AG04449 (cell line): ENCODE data around the gene C1QL3.

Experiments
- CTCF ChIA-PET: fragments of 350-600 bp; formaldehyde crosslinking; extraction: SDS; loops from one replicate; lab custom pipeline; 2021; ENCODE audit warnings: antibody characterized with exemption; lab: Yijun Ruan, JAX
- POLR2A ChIA-PET: fragments of 400-600, 350-600 bp; formaldehyde crosslinking; extraction: SDS; loops from one replicate; lab custom pipeline; 2020; ENCODE audit warnings: antibody characterized with exemption, inconsistent platforms; lab: Yijun Ruan, JAX
- DNase-seq: peaks from one replicate; pipeline ENCODE4 v3.0.0-alpha.2; 2010; ENCODE audit warnings: low read depth, low spot score
- H3K4me3 ChIP-seq: 2 replicates; pipeline ENCODE4 v1.5.1; 2011; ENCODE audit warnings: low read depth, mild to moderate bottlenecking, control low read depth, low read length
- TF ChIP-seq, protein P1 (sequence below): IDR thresholded peaks from one replicate; pipeline ENCODE4 v1.5.1; 2011; ENCODE audit warnings: mild to moderate bottlenecking, moderate library complexity, low read length, control low read depth, inconsistent platforms; ENCODE audit not compliant: insufficient read depth; ENCODE audit errors: missing control alignments

Gene C1QL3

DNA sequence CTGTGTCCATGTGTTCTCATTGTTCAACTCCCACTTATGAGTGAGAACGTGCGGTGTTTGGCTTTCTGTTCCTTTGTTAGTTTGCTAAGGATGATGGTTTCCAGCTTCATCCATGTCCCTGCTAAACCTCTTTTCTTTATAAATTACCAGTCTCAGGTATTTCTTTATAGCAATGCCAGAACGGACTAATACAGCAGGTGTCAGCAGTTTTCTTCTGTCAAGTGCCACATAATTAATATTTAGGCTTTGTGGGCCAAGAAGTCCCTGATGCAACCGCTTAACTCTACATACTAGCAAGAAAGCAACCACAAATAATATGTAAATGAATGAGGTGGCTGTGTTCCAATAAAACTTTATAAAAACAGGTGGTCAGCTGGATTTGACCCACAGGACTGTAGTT lies 26.3 kb upstream of the C1QL3 start:
- ChIA-PET POLR2A (no interaction called here), CTCF (interaction anchor here (5.6 kb wide), 1 partner anchor 646 kb away, joined by 34 read pairs; no protein-coding TSS in a partner anchor)
- H3K4me3 ChIP-seq: no peak overlapping the region
- no peak for DNase-seq
- TF ChIP-seq, protein P1, sequence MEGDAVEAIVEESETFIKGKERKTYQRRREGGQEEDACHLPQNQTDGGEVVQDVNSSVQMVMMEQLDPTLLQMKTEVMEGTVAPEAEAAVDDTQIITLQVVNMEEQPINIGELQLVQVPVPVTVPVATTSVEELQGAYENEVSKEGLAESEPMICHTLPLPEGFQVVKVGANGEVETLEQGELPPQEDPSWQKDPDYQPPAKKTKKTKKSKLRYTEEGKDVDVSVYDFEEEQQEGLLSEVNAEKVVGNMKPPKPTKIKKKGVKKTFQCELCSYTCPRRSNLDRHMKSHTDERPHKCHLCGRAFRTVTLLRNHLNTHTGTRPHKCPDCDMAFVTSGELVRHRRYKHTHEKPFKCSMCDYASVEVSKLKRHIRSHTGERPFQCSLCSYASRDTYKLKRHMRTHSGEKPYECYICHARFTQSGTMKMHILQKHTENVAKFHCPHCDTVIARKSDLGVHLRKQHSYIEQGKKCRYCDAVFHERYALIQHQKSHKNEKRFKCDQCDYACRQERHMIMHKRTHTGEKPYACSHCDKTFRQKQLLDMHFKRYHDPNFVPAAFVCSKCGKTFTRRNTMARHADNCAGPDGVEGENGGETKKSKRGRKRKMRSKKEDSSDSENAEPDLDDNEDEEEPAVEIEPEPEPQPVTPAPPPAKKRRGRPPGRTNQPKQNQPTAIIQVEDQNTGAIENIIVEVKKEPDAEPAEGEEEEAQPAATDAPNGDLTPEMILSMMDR: no peak

DNA sequence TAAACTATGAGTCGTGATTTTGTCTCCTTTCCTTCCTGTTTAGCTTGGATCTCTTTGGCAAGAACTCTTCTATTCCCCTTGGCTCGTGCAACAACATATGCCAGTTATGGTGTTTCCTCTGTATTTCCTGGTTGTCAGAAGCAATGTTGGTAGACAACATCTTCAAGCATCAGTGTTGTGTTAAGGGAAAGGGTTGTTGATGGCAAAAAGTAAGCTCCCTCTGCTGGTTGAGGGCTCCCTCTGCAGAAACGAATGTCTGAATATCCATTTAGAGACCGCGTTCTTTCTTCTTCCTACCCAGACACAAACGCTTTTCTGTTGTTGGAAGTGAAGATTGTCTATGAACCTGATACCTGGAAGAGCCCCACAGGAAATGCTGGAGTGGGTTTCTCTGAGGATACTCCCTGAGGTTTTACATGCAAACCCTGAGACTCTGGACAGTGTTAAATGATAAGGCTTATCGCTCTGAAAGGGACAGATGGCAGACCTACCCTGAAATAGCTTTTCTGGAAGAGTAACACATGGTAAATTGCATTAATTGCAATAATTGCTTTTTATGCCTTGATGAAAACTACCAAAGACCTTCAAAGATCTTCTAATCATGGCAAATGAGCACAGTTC lies 23.5 kb upstream of the C1QL3 start:
- TF ChIP-seq, protein P1: peak; percentile 69
- H3K4me3 ChIP-seq: no peak overlapping the region
- CTCF ChIA-PET: interaction anchor here (0.8 to 5.6 kb wide), 14 partner anchors 9 to 1117 kb away, joined by 3 to 34 read pairs (median 5); no protein-coding TSS in a partner anchor
- DNase-seq: no peak
- POLR2A ChIA-PET: no interaction called here

DNA sequence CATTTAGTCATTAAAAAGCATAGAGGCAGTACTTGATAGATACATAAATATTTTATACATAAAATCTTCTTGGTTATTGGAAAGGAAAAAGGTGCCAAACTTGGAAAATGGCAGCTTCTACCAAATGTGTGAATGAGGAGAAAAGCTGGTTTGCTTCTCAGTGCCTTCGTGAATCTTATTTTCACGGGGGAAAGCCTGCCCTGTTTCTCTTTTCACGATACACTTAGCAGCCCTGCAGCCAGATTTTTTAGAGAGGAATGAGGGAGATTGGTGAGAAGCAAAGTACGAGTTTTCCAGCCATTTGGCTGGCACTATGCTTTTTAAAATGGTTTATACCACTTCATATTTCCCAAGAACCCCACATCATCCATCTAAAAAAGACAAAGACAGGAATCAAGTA lies 22.9 kb upstream of the C1QL3 start:
- ChIA-PET CTCF (interaction anchor here (0.8 to 5.6 kb wide), 14 partner anchors 8 to 1116 kb away, joined by 3 to 34 read pairs (median 5); no protein-coding TSS in a partner anchor), POLR2A (no interaction called here)
- TF ChIP-seq, protein P1: no peak
- no peak overlapping the region for H3K4me3 ChIP-seq
- DNase-seq: no peak

DNA sequence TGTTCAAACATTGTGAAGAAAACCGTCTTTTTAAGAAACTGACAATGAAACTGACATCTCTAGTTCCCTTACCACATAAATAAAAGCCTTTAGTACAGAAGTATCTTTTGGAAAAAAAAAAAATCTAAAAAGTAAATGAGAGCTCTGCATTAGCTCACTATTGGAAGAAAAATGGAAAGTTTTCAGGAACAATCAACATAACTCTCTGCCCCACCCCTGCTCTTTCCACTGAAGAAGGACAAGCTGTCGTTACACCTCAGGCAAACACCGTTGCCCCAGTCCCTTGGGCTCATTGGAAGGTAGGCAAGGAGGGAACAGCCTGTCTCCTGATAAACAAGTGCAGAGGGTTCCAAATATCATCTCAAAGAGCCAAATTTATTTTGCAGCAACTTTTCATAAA lies 22.4 kb upstream of the C1QL3 start:
- TF ChIP-seq, protein P1: no peak
- no peak for DNase-seq
- POLR2A ChIA-PET: no interaction called here
- CTCF ChIA-PET: interaction anchor here (1.3 to 5.6 kb wide), 7 partner anchors 12 to 1116 kb away, joined by 3 to 34 read pairs (median 5); no protein-coding TSS in a partner anchor
- H3K4me3 ChIP-seq: no peak overlapping the region

DNA sequence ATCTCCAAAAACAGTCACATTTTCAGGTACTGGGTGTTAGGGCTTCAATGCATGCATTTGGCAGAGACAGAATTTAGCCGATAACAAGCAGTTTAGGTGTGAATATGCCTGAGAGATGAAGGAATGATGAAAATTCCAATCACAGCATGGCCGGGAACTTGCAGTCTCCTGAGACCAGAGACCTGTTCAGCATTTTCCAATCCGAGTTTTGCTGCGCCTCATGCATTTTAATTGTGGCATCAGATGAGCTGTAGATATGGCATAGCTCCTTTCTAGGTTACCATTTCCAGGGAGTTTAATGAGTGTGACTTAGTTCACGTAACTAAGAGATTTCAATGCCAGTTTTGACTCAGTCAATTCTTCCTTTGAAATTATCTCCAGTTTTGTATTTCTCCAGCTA lies 14.5 kb upstream of the C1QL3 start:
- no peak overlapping the region for H3K4me3 ChIP-seq
- no peak for DNase-seq
- CTCF ChIA-PET: interaction anchor here (2.4 kb wide), 1 partner anchor 10 kb away, joined by 12 read pairs; no protein-coding TSS in a partner anchor
- TF ChIP-seq, protein P1: no peak
- POLR2A ChIA-PET: no interaction called here

DNA sequence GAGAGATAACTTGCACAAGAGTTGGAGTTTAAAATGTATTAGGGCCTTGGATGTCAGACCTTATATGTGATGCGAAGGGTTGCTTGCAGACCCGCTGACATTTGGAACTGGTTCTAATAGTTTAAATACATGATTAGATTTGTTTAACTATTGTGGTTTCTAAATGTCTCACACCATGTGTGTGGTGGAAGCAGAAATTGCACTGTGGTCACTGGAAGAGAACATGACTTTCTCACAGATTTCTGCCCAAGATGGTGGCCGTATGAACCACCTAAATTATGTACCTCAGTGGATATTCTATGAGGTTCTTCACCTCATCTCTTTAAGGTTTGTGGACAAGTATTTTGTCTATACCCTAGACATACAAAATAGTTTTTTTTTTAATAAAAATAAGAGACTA lies 8.2 kb upstream of the C1QL3 start:
- CTCF ChIA-PET: no interaction called here

More for the DNA sequence above, 8.2 kb upstream of the C1QL3 start:
- no peak for DNase-seq
- POLR2A ChIA-PET: no interaction called here
- H3K4me3 ChIP-seq: no peak overlapping the region
- TF ChIP-seq, protein P1: no peak
